HG02870 (cell line): ENCODE results near the gene PKP4.

Experiments
- ATAC-seq: cut with Tn5 transposase; IDR thresholded peaks from one replicate; pipeline ENCODE4 v1.9.1; 2021; ENCODE audit warnings: mild to moderate bottlenecking, moderate library complexity; ENCODE audit not compliant: unreplicated experiment

Gene PKP4

GRCh38 chr2:158715357-158715756 lies 258.6 kb downstream of the PKP4 start:
- no peak for ATAC-seq

GRCh38 chr2:158716121-158716791 lies 259.5 kb downstream of the PKP4 start:
- ATAC-seq: no peak

- no peak for ATAC-seq
Measured at GRCh38 chr2:158716921-158717320, 260.2 kb downstream of the PKP4 start.

GRCh38 chr2:158717366-158718195 lies 260.8 kb downstream of the PKP4 start:
- no peak for ATAC-seq

GRCh38 chr2:158718196-158718585 lies 261.4 kb downstream of the PKP4 start:
- no peak for ATAC-seq

- ATAC-seq: no peak
Measured at GRCh38 chr2:158718851-158719250, 262.1 kb downstream of the PKP4 start.

- no peak for ATAC-seq
Measured at GRCh38 chr2:158719403-158719802, 262.7 kb downstream of the PKP4 start.

- no peak for ATAC-seq
Measured at GRCh38 chr2:158722266-158723105, 265.7 kb downstream of the PKP4 start.

- ATAC-seq: no peak
Measured at GRCh38 chr2:158723181-158723838, 266.6 kb downstream of the PKP4 start.

GRCh38 chr2:158723921-158724802 lies 267.4 kb downstream of the PKP4 start:
- no peak for ATAC-seq

- ATAC-seq: no peak
Measured at GRCh38 chr2:158724803-158725381, 268.1 kb downstream of the PKP4 start.

- no peak for ATAC-seq
Measured at GRCh38 chr2:158725441-158725891, 268.7 kb downstream of the PKP4 start.

GRCh38 chr2:158726911-158727592 lies 270.3 kb downstream of the PKP4 start:
- no peak for ATAC-seq

GRCh38 chr2:158728422-158728821 lies 271.7 kb downstream of the PKP4 start:
- no peak for ATAC-seq

GRCh38 chr2:158729451-158729850 lies 272.7 kb downstream of the PKP4 start:
- no peak for ATAC-seq

GRCh38 chr2:158729873-158730620 lies 273.3 kb downstream of the PKP4 start:
- ATAC-seq: no peak

GRCh38 chr2:158730621-158731140 lies 273.9 kb downstream of the PKP4 start:
- no peak for ATAC-seq

GRCh38 chr2:158731386-158731785 lies 274.6 kb downstream of the PKP4 start:
- no peak for ATAC-seq
